GM10847 (cell line): ENCODE measurements around the gene COL23A1.
A peak's percentile ranks its signal among the peaks of the same experiment; 100 is the strongest.

Experiments used
- POLR2A ChIP-seq: IDR thresholded peaks from 2 replicates; pipeline ENCODE4 v1.6.1; 2011; ENCODE audit not compliant: insufficient read length; ENCODE audit errors: extremely low read depth

The COL23A1 gene

GRCh38 chr5:178234750-178235587 is 355.2 kb downstream of the COL23A1 start:
- TF ChIP-seq POLR2A, result no peak

- TF ChIP-seq POLR2A, result no peak
Measured at GRCh38 chr5:178234121-178234749, 356.0 kb downstream of the COL23A1 start.

- TF ChIP-seq POLR2A, result no peak
Measured at GRCh38 chr5:178232920-178233429, 357.2 kb downstream of the COL23A1 start.

- TF ChIP-seq POLR2A, result peak; percentile 74
Measured at GRCh38 chr5:178232124-178232919, 357.9 kb downstream of the COL23A1 start, which contains the start of gene PHYKPL. Gene PHYKPL (minus strand): TSS chr5:178232802. CDS start chr5:178232550, 252 bp downstream.

GRCh38 chr5:178231539-178232123 is 358.6 kb downstream of the COL23A1 start:
- TF ChIP-seq POLR2A, result no peak

GRCh38 chr5:178230879-178231538 is 359.2 kb downstream of the COL23A1 start:
- TF ChIP-seq POLR2A, result no peak

GRCh38 chr5:178229861-178230260 is 360.3 kb downstream of the COL23A1 start:
- TF ChIP-seq POLR2A, result no peak

GRCh38 chr5:178228609-178229008 is 361.6 kb downstream of the COL23A1 start:
- no peak for TF ChIP-seq POLR2A

- TF ChIP-seq POLR2A, result no peak
Measured at GRCh38 chr5:178227929-178228328, 362.3 kb downstream of the COL23A1 start.

- TF ChIP-seq POLR2A, result no peak
Measured at GRCh38 chr5:178227138-178227659, 363.0 kb downstream of the COL23A1 start.

- no peak for TF ChIP-seq POLR2A
Measured at GRCh38 chr5:178225174-178225573, 365.0 kb downstream of the COL23A1 start.

GRCh38 chr5:178224403-178224802 is 365.8 kb downstream of the COL23A1 start:
- no peak for TF ChIP-seq POLR2A

- TF ChIP-seq POLR2A, result no peak
Measured at GRCh38 chr5:178223828-178224335, 366.3 kb downstream of the COL23A1 start.

GRCh38 chr5:178223196-178223773 is 366.9 kb downstream of the COL23A1 start:
- TF ChIP-seq POLR2A, result no peak
